PC-3 (cell line): ENCODE results near the gene COA1.

Experiments used
- EZH2phosphoT487 ChIP-seq: fragments of 300-600 bp; sonication (generic); IDR thresholded peaks from 2 replicates; pipeline ENCODE4 v1.6.1; 2018; ENCODE audit warnings: mild to moderate bottlenecking, antibody characterized with exemption, low read length, borderline replicate concordance
- TF ChIP-seq, protein P1 (sequence below): fragments of 300-600 bp; sonication (generic); conservative IDR thresholded peaks from 2 replicates; pipeline ENCODE4 v1.5.1; 2017; ENCODE audit warnings: antibody characterized with exemption, low read depth, mild to moderate bottlenecking, low read length

DNA sequence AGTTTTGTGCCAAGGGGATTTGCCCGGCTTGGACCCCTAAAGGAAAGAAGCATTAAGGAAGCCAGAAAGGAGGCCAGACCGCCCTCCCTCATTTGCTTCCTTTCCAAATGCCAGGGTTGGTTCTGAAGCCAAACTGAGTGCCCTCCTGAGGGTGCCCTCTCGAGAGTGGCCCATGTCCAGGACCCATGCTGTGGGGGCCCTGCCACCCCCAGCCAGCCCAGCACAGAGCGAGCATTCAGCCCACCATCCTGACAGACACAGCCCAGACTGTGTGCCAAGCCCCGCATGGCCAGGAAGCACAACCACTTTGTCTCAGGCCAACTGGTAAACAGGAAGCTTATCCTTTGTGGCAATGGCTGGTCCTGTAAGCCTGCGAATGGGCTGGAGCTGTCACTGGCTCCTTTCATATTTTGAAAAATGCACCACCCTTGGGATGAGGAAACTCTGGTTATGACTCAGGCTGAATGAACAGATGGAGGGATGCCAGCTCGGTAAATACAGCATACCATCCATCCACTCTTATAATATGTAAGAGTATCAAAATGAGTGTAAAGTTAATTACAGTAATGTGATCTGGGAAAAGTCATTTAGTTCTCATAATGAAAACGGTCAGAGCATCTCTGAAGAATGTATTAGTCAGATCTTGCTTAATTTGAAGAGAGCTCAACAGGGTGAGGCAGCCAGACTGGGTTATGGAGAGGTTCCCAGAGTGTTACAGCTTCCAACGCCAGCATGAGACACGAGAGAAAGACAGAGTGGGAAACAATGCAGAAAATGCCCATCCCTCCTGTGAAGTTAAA lies 81.5 kb downstream of the COA1 start:
- TF ChIP-seq, protein P1, sequence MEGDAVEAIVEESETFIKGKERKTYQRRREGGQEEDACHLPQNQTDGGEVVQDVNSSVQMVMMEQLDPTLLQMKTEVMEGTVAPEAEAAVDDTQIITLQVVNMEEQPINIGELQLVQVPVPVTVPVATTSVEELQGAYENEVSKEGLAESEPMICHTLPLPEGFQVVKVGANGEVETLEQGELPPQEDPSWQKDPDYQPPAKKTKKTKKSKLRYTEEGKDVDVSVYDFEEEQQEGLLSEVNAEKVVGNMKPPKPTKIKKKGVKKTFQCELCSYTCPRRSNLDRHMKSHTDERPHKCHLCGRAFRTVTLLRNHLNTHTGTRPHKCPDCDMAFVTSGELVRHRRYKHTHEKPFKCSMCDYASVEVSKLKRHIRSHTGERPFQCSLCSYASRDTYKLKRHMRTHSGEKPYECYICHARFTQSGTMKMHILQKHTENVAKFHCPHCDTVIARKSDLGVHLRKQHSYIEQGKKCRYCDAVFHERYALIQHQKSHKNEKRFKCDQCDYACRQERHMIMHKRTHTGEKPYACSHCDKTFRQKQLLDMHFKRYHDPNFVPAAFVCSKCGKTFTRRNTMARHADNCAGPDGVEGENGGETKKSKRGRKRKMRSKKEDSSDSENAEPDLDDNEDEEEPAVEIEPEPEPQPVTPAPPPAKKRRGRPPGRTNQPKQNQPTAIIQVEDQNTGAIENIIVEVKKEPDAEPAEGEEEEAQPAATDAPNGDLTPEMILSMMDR: no peak
- TF ChIP-seq EZH2phosphoT487: no peak
